ENCODE results near the gene ZNF629.
A peak's percentile ranks its signal among the peaks of the same experiment; 100 is the strongest.

ZNF629 gene

GRCh38 chr16:30786115-30786935, 680 bp downstream of the ZNF629 start:
- no peak for DNase-seq (ENCODE audit: low read depth)

- no peak for DNase-seq (ENCODE audit: low read depth)
Observed at GRCh38 chr16:30785126-30786106, 1.6 kb downstream of the ZNF629 start.

- no peak for DNase-seq (ENCODE audit: low read depth)
Observed at GRCh38 chr16:30784215-30784614, 2.8 kb downstream of the ZNF629 start.

- DNase-seq (ENCODE audit: low read depth), result no peak
Observed at GRCh38 chr16:30783280-30784109, 3.5 kb downstream of the ZNF629 start.

- no peak for DNase-seq (ENCODE audit: low read depth)
Observed at GRCh38 chr16:30782486-30783279, 4.3 kb downstream of the ZNF629 start.

GRCh38 chr16:30780549-30780948, 6.5 kb downstream of the ZNF629 start:
- DNase-seq (ENCODE audit: low read depth), result no peak

- no peak for DNase-seq (ENCODE audit: low read depth)
Observed at GRCh38 chr16:30780021-30780420, 7.0 kb downstream of the ZNF629 start.

- DNase-seq (ENCODE audit: low read depth), result no peak
Observed at GRCh38 chr16:30779596-30779995, 7.4 kb downstream of the ZNF629 start.

GRCh38 chr16:30778549-30779244, 8.3 kb downstream of the ZNF629 start:
- no peak for DNase-seq (ENCODE audit: low read depth)

- no peak for DNase-seq (ENCODE audit: low read depth)
Observed at GRCh38 chr16:30777591-30778297, 9.3 kb downstream of the ZNF629 start.

- DNase-seq (ENCODE audit: low read depth), result peak; percentile 23
Observed at GRCh38 chr16:30775392-30776188, 11.4 kb downstream of the ZNF629 start.

- DNase-seq (ENCODE audit: low read depth), result no peak
Observed at GRCh38 chr16:30775131-30775391, 11.9 kb downstream of the ZNF629 start.

- no peak for DNase-seq (ENCODE audit: low read depth)
Observed at GRCh38 chr16:30774367-30775130, 12.5 kb downstream of the ZNF629 start.

- DNase-seq (ENCODE audit: low read depth), result no peak
Observed at GRCh38 chr16:30773826-30774225, 13.2 kb downstream of the ZNF629 start.

- no peak for DNase-seq (ENCODE audit: low read depth)
Observed at GRCh38 chr16:30771726-30772125, 15.3 kb downstream of the ZNF629 start.

GRCh38 chr16:30769379-30770089, 17.5 kb downstream of the ZNF629 start:
- DNase-seq (ENCODE audit: low read depth), result no peak

- DNase-seq (ENCODE audit: low read depth), result no peak
Observed at GRCh38 chr16:30768583-30769181, 18.3 kb downstream of the ZNF629 start.
